GM19468 (cell line): ENCODE data around the gene MYO5B.

Source experiments
- ATAC-seq: cut with Tn5 transposase; IDR thresholded peaks from one replicate; pipeline ENCODE4 v1.9.1; 2021; ENCODE audit warnings: mild to moderate bottlenecking, moderate library complexity, moderate number of reproducible peaks; ENCODE audit not compliant: unreplicated experiment; ENCODE audit errors: extremely low read depth

The MYO5B gene

DNA sequence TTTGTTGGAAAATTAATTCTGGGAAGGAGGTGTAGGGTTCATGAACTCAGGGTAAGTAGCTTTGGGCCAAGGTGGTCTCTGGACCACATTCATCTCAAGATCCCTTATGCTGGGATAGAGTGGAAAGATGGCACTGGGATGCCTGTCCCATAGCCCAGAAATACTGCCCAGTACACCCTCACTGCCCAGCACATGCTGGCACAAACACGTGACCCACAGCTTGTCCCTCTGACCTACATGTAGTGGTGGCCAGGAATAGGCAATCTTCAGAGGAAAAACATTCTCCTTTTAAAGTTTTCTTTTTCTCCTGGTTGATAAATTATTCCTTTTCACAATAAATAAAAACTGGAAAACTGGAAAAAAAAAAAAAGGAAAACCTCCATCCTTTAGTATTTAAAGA is 246.0 kb downstream of the MYO5B start:
- ATAC-seq: no peak

DNA sequence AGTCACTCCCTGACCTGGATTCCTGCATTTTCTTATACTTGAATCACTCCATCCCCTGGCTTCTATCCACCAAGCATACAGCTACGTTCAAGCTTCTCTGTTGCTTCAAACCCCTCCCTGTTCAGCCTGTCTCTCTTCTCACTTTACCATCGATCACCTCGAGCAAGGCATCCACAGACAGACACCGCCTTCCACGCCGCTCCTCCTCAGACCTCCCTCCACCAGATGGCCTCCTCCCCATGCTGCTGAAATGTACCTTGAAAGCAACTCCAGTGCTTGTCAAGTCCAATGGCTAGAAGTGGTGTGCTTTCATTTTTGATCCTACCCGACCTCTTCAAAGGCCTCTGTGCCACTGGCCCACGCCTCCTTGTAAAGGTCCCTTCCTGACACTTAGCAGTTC is 250.3 kb downstream of the MYO5B start:
- no peak for ATAC-seq

DNA sequence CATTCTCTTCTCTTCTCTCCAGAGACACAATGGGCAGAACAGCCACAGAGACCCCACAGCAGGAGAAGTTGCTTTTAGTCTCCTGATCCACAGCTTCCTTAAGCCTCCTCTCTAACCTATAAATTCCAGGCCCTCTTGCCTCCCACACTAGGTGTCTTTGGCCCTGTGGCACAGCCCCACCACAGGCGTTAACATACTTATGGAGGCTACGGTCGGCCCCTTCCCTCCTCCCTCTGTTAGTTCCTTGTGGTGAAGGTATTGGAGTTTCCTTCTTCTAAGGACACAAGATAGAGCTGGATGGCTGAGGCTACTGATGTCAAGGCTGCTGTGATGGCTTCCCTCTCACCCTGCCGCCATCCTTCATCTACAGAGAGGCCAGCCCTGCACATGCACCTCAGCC is 258.1 kb downstream of the MYO5B start:
- no peak for ATAC-seq

DNA sequence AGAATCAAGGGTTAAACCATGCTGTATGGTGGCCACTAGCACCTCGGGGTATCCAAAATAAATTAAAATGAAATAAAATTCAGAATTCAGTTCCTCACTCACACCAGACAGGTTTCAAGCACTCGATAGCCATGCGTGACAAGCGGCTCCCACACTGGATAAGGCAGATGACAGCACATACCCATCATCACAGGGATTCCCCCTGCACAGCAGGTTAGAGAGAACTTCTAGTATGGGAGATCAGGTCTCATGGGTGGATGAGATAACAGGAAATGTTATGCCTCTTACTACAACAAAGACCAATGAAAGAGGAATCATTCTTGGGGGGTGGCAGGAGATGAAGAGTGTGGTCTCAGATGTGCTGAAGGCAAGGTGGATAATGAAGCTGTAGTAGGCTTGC is 259.7 kb downstream of the MYO5B start:
- ATAC-seq: no peak

DNA sequence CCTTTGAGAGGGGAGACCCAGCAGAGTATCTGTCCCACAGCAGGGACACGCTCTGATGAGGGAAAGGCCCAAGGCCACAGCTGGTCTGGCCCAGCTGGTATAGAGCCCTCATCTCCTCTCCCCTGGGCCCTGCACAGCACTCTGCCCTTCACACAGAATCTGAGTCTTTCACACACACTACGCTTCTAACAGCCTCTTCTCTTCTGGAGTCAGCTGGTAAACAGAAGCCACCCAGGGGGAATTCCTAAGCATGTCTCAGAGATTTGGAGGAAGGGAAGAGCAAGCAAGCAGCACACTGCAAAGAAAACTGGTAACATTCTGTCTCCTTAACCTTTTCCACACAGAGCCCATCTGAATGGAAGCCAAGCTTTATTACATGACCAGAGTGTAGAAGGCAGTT is 260.5 kb downstream of the MYO5B start:
- ATAC-seq: no peak

DNA sequence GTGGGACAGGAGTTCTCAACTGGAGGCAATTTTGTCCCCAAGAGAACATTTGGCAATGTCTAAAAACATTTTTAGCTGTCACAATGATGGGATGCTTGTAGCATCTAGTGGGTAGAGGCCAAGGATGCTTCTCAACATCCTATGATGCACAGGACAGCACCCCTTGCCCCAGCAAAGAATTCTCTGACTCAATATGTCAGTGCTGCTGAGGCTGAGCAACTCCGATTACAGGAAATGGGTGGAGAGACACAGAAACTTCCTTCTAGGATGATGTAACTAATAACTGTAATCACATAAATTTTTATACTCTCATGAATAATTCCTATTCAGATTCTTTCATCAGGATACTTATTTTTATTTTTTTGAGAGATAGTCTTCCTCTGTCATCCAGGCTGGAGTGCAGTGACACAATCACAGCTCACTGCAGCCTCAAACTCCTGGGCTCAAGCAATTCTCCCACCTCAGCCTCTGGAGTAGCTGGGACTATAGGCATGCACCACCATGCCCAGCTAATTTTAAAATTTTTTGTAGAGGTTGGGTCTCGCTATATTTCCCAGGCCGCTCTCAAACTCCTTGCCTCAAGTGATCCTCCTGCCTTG is 261.3 kb downstream of the MYO5B start:
- ATAC-seq: no peak

DNA sequence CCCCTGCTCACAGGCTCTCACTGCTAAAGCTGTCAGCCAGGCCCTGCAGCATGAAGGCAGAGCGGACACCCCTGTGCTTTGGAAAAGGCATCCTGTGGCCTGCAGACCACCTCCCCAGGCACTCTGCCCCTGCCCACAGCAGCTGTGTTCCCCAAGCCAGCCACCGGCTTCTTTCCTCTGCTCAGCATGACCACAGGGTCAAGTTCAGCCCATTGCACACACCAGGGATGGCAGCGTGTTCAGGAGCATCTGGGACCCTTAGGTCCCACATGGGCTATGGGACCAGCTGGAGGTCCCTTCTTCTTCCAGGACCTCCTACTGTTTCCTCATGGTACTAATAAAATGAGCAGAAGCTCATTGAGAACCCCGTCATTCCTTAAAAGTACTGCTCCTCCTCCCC is 263.2 kb downstream of the MYO5B start:
- ATAC-seq: no peak

DNA sequence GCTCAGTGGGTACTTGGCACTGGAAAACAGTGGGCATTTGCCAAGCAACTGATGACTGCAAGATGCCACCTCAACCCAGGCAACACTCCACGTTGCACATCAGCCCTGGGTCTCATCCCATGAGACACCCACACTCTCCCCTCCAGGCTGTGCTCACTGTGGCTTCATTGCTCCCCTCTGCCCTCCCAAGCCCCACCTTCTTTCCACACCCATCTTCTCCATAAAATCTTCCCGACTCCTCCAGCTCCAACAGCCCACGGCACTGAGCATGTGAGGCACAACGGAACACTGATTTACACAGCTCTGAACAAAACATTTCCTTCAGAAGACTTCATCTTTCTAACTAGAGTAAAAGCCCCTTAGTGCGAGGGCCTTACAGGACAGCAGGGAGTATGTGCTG is 263.8 kb downstream of the MYO5B start:
- no peak for ATAC-seq

DNA sequence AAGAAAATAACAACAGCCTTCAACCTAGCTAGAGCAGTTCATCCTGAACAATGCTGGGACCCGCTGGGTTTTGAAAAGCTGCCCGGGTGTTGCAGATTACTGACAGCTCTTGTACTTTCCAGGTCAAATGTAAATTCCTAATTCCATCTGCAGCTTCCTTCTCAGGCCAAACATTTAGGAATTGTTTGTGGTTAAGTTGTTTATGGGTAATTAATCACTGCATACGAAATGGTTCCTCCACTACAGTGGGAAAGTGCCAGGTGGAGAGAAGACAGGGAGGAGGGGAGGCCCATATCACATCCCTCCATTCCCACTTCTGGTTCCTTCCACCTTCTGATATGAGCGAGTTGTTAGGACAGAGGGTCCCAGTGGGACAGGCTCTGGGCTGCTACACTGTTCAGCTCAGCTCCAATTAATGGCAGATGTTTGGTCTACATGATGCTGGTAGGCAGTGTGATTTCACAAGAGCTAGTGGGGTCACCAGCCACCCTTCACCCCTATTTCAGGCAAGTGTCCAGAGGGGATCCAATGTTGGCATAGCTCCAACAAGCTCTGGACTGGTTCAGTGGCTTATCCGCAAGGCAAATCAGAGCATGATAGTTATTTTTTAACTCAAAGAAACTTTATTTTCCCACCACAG is 268.7 kb downstream of the MYO5B start:
- no peak for ATAC-seq

DNA sequence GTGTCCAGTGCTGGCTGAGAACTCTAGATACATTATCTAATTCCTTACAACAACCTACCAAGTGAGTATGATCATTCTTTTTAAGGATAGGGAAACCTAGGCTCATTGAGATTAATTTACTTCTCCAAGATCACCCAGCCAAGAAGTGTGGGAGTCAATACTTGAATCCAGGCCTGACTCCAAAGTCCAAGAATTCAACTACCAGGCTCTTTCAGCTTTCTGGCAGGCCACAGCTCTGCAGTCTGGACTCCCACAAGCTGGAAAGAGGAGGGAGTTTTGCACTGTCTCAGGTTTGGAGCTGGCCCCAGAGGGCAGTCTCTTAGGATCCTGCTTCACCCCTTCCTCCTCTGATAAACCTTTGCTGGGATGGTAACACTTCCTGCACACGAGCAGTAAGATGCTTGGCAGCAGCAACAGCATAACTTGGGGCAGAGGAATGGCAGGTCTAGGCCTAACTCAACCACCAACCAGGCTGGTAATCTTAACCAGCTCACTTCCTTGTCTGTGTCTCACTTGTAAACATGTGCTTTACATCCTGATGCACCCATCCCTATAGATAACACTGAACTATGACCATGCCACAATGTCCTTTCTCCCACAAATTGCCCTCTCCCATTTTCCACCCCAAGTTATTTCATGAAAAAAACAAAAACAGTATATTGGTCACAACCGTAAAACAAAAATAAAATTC is 270.5 kb downstream of the MYO5B start:
- no peak for ATAC-seq

DNA sequence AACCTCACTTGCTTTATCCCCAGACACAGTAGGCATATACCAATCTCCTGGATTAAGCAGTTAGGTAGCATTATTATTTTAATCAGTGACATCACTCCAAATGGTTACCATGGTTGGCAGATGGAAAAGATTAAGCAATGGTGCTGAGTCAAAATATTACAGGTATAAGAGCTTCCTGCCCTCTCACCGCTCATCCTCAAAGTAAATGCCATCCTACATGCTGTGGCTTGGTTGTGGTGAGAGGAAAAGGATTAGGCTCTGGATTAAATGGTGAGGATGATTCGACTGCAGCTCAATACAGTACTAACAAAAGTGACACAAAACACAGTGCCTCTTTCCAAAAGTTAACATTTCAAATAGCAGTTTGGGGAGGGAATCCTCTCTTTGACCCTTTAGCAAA is 272.7 kb downstream of the MYO5B start:
- no peak for ATAC-seq

DNA sequence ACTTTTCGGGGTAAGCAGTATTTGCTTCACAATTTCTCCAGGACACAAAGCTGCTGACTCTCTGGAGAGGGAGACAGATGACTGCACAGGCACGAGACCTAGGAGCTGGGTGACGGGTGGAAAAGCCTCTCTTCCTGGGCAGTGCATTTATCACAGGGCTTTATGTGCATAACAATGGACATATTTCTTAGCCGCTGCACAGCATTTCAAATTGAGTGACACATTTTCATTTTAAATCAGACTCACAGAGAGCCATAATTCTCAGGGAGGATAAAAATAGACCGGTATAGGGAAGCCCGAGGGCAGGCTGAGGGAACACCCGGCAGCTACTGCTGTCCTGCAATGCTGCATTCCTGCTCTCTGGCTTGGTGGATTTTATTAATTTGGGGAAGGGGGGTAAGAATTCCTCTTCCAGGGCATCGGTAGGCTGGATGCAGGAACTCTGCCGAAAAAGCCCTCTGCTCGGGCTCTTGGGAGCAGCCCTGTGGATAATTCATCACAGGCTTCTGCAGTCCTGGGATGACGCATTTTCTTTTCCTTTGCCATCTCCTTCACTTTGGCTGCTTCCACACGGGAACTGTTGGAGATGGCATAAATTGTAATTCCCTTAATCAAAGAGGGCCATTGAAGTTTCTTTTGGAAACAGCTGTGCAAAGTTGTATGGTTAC is 273.5 kb downstream of the MYO5B start:
- no peak for ATAC-seq

DNA sequence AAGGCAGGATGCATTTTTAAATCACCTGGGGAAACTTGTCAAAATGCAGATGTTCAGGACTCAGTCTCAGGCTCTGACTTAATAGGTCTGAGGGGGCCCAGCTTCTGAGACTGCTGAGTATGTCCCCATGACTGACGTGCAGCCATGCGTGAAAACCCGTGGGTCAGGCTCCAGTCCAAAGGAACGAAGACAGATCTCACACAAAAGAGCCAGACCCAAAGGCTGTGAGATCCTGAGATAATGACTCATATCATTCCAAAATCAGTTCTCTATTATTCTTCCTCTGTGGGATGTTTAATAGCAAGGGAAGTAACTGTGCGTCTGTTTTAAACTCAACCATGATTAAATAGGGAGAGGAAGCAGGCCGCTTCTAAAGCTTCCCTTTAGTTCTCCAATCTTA is 274.2 kb downstream of the MYO5B start:
- no peak for ATAC-seq

DNA sequence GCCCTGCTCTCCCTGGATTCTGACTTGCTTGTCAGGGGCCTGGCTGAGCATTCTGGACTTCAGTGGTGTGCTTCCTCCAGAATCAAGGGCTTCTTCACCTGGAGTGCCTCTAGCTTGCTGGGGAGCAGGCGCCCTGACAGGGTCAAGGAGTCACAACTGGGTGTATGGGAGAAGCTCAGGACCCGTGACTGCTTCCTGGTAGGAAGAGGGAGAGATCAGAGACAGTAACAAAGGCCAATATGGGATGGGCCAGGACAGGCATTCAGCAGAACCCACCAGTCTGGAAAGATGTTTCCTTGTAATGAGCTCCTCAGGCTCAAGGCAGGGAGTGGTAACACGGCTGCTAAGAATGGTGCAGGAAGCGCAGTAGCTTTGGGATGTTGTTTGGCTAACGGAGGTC is 277.2 kb downstream of the MYO5B start:
- ATAC-seq: no peak

DNA sequence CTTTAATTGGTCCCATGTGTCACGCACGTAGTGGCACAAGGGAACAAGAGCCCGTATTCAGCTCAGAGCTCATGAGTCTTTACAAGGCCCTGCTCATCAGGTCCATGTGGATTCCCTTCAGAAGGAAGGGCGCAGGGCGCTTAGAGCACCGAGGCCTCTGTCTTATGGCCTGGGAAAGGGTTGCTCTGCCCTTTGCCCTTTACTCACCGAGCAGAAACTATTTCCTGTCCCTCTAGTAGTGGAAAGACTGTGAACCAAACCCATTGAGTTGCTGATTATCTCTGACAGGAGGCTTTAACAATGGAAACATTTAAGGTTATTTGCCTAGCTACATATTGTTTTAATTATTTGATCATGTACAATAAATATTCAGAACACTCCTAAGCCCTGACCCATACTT is 279.6 kb downstream of the MYO5B start:
- ATAC-seq: no peak

DNA sequence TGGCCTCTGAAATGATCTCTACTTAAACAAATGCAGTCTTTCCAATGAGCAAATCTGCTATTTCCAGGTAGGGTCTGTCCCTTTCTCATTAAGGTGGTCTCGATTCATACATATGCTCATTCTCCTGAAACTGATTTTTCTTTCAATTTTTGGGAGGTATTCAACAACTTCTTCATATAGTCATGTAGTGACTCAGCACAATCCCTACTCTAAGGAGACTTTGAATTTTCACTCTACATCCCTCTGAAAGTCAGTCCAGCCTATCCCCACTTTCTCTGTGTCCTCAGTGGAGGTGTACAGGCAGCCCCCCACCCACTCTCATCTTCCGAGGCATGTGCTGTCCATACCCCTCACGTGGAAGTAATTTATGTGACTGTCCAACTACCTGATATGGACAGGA is 281.7 kb downstream of the MYO5B start:
- ATAC-seq: no peak

DNA sequence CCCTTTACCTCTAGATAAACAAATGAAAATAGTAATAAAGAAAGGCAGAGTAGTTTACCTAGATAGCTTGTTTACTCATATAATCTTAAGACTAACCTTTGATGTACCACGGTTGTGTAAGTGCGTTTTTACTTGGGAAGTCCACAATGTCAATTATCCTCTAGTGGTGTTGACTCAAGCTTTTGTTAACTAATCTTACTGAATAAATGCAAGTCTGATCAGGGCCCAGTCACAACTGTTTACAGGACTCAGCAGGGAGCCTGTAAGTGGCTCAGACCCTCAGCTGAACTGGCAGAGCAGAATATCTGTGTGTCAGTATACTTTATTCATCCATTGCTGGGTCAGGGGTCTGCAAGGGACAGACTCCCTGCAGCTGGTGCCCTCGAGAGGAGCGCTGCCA is 283.5 kb downstream of the MYO5B start:
- no peak for ATAC-seq

DNA sequence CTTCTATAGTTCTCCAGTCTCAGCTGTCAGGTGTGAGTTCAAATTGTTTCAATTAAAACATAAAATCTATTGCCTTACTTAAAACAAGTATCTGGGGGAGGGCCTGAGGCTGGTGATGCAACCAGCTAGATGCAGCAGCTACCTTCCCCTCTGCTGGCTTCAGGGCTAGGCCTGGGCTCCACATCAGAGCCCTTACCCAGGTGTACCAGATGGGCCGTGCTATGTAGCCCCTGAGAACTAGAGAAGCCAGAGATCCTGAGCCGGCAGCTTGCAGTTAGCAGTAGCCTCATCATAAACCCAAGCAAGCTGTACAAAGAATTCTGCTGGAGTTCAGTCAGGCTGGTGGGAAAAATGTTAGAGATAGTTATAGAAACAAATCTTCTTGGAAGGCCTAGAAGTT is 284.0 kb downstream of the MYO5B start:
- ATAC-seq: no peak

DNA sequence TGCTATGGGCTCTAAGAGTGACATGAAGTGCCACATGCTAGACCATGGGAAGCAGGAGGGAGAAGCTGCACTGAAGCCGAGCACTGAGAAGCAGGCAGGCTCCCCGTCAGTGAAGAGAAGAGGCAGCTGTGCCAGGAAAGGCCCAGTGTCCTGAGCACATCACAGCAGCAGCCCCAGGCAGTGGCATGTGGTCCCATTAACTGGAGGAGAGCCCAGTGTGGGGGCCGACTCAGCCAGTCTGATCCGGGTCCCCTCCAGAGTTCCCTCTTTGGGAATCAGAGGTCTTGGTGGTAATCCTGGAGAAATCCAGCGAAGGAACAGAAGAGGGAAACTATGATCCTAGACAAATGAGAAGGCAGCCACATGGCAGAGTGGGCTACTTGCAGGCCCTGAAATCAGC is 284.9 kb downstream of the MYO5B start:
- no peak for ATAC-seq

DNA sequence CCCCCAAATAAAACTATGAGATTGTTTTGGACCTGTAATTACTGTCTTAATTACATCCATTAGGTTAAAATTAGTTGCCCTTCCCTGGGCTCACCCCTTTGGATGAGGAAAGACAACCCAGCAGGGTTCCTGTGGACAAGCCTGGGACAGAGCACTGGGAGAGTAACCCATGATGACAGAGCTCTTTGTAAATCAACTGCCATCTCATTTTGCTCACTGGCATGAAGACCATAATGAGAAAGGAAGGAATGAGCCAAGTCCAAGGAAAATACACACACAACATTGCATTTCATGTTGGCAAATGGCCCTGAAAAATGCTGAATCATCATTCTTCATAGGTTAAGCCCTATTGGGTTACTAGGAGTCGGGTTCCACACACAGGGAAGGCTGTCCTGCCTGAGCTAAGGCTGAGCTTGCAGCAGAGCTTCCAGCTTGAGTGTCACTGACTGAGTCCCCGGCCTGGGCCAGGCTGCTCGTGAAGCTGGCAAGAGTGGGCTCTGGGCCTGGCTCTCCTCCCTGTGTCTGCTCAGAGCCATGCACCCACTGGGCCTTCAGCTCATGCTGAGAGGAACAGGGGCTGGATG is 287.5 kb downstream of the MYO5B start:
- no peak for ATAC-seq

DNA sequence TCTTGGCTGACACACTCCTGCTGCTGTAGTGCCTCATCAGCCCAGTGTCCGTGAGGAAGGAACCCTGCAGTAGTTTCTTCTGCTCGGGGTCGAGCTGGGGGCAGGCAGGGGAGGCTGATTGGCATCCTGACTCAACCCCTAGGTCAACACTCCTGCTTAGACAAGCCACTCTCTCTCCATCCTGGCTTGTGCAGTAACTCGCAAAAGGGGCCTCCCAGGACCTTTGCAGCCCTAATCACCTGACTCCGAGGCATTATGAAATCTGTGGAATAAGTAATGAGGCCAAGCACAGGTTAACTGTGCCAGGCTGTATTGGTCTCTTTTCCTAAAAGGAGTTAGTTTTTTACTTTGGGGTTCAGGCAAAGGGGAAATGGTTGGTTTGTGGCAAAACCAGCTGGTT is 289.2 kb downstream of the MYO5B start:
- ATAC-seq: no peak
